Right lobe of liver (tissue), 4 donors: ENCODE data around the gene MSTO1.

Source experiments
- POLR2A ChIP-seq: fragments of 450-650 bp; IDR thresholded peaks from one replicate; pipeline ENCODE4 v1.6.1; 2017; ENCODE audit warnings: antibody characterized with exemption, mild to moderate bottlenecking
- TF ChIP-seq, protein P1 (sequence below), 4 donors: fragments of 200-600 bp in 3 of 4; fragments of 450-650 bp in 1 of 4; IDR thresholded peaks; one replicate each; pipeline versions ENCODE4 v1.5.1 to v1.8.0; 2016 to 2022; ENCODE audit warnings: antibody characterized with exemption in 4 of 4, mild to moderate bottlenecking in 2 of 4
- donor health status: DM: no; HTN: no; CAD: no.
- donor health status: DM: no; HTN: no; CAD: no.
- donor health status: DM: no; HTN: yes; CAD: no.

- TF ChIP-seq, protein P1, sequence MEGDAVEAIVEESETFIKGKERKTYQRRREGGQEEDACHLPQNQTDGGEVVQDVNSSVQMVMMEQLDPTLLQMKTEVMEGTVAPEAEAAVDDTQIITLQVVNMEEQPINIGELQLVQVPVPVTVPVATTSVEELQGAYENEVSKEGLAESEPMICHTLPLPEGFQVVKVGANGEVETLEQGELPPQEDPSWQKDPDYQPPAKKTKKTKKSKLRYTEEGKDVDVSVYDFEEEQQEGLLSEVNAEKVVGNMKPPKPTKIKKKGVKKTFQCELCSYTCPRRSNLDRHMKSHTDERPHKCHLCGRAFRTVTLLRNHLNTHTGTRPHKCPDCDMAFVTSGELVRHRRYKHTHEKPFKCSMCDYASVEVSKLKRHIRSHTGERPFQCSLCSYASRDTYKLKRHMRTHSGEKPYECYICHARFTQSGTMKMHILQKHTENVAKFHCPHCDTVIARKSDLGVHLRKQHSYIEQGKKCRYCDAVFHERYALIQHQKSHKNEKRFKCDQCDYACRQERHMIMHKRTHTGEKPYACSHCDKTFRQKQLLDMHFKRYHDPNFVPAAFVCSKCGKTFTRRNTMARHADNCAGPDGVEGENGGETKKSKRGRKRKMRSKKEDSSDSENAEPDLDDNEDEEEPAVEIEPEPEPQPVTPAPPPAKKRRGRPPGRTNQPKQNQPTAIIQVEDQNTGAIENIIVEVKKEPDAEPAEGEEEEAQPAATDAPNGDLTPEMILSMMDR (IDR thresholded peaks at IDR 0.05) = no peak
- no peak for TF ChIP-seq POLR2A
These were observed 42.0 kb downstream of the MSTO1 start for GRCh38 chr1:155651861-155652661.
